NCI-H82 treated with DMSO at 0.1 percent for 48 hours (cell line): Measurements from ENCODE around the gene ZNF682.
"Not testable (repeated sequence)": the region's sequence is repeated elsewhere in the genome, so short reads cannot be mapped to it uniquely, and the experiment has no call there.

Experiments
- DNase-seq: peaks from one replicate; lab custom pipeline; 2025; ENCODE audit not compliant: unreplicated experiment; lab: John Stamatoyannopoulos, UW

Gene ZNF682

DNA sequence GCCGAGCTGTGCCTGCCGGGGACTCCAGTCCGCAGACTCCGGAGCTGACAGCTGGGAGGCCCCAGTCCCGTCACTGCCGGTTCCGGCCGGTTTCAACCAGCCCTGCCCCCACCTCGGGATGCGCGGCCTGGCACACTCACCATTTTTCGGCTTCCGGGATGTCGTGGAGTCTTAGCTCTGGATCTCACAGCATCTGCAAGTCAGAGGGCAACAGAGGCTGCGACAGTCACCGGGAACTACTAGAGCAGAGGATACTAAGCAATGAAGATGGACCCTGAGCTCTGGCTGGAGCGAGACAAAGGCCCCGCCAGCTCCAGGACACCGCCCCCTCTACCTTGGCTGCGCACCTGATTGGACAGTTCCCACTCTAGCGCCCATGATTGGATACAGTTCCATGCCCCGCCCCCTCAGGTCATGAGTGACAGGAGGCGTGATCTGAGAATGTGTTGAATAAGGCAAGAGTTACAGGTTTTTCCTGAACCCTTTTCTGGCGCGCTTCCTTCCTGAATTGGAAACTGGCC lies at the start of gene ZNF682:
ZNF682 (minus strand) TSS at position 303 of the 521 bp plus-strand sequence; CDS start at position 143, 160 bp downstream.
- DNase-seq: peak; percentile 98

DNA sequence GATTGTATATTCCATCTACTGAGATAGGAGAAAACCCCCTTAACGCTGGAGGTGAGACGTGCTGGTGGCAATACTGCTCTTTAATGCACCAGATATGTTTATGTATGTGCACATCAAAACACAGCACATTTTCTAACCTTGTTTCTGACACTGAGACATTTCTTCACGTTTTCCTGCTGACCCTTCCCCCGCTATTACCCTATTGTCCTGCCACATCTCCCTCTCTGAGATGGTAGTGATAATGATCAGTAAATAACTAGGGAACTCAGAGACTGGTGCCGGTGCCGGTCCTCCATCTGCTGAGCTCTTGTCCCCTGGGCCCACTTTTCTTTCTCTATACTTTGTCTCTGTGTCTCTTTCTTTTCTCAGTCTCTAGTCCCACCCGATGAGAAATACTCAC lies 43.6 kb upstream of the ZNF682 start:
- not testable (repeated sequence) for DNase-seq

GRCh38 chr19:20082232-20082833 lies 43.0 kb upstream of the ZNF682 start:
- DNase-seq: peak; percentile 62

DNA sequence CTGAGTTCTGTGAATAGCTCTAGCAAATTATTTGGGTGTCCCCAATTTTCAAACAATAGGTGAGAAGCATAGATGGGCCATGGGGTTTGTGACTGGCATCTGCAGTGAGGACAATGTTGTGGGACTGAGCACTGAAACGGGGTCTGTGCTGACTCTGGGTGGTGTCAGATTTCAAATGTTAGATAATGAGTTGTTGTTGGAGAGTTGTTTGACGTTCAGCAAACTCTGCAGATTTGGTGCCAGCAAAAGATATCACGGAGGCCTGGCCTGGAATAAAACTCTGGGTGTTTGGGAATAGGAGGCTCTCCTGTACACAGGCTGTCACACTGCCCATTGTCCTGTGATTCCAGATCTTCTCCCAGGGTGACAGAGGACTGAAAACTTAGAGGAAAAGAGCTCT lies 41.4 kb upstream of the ZNF682 start:
- no peak for DNase-seq

GRCh38 chr19:20079476-20079875 lies 40.2 kb upstream of the ZNF682 start:
- no peak for DNase-seq

- DNase-seq: no peak
Observed at GRCh38 chr19:20078581-20079031, 39.3 kb upstream of the ZNF682 start.

DNA sequence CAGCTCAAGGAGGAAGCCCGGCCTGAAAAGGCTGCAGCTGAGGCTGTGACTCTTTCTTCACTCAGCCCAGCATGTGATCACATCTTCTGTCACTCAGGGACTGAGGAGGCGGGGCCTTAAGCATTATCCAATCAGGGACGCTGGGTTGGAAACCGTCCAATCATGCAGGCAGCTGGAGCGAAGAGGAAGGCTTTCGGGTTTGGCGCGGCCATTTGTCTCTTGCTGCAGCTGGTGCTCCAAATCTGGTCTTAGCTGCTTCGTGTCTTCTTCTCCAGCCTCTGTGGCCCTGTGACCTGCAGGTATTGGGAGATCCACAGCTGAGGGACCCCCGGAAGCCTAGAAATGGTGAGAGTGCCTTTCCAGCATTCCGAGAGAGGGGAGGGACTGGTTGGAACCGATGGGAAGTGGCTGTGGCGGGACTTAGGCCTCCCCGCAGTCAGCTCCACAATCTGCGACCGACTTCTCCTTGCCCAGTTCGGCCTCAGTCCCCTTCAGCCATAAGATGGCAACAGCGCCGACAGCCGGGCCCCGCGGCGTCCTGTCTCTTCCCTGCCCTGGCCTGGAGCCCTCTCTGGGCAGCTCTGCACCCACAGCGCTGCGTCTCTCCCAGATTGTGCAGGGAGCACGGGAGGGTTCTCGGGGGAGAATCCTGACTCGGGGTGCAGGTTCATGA lies 38.6 kb upstream of the ZNF682 start, which contains the start of gene ZNF90:
ZNF90 (plus strand) TSS at position 210 of the 673 bp plus-strand sequence; CDS start at position 343, 133 bp downstream.
- no peak for DNase-seq

GRCh38 chr19:20072936-20073335 lies 33.6 kb upstream of the ZNF682 start:
- no peak for DNase-seq

DNA sequence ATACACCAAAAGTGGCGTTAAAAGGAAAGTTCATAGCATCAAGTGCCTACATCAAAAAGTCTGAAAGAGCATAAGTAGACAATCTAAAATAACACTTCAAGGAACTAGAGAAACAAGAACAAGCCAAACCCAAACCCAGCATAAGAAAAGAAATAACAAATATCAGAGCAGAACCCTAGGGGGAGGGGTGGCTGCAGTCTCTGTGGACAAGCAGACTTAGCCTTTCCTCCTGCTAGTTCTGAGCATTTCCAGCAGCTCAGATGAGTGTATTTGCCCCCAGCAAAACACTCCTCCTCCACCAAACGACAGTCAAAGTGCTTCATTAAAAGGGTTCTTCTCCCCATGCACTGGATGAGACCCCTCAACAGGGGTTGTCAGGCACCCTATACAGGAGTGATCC lies 31.4 kb upstream of the ZNF682 start:
- no peak for DNase-seq

DNA sequence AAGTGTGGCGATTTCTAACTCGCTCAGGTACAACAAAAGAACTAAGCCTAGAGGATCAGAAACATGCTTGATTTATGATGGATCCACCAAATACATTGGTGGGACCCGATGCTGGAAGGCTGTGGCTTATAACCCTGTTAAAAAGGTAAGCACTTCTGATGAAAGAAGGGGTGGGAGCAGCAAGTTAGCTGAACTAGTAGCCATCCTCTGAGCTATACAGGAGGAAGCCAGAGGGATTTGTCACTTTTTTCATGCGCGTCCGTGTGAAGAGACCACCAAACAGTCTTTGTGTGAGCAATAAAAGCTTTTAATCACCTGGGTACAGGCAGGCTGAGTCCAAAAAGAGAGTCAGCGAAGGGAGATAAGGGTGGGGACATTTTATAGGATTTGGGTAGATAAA lies 29.3 kb upstream of the ZNF682 start:
- not testable (repeated sequence) for DNase-seq

- no peak for DNase-seq
Observed at GRCh38 chr19:20067943-20068342, 28.6 kb upstream of the ZNF682 start.

DNA sequence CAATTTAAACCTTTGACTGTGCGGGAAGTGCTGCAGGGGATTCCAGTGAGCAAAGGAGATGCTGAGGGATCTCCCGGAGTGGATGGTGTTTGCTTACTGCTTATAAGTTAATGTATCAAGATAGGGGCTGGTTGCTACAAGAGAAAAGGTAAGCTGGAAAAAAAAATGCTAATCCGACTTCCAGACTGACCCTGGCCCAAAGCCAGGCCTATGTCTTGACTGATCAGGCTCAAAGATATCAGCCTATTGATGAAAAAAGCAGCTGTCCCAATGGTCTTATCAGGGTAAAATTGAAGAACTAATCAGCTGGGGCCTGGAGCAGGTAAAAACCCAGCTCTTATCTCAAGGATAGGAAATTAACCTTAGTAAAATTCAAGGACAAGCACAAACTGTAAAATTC lies 27.6 kb upstream of the ZNF682 start:
- no peak for DNase-seq

DNA sequence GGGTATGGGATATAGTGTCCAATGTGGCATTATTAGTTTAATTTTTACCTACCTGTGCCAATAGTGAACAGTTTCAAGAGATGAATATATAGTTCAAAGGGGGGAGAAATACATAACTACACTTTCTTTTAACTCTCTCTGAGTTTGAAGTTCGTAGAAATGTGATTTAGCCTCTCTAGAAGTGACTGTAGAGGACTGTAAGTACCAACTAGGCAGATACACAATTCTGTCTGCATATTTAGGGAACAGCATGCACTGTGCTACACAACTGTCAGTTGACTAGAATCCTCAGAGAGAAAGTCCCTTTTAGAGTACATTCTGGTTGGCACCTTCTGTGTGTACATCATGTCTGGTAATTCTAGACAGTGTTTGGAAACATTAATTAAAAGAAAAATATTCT lies 21.0 kb upstream of the ZNF682 start:
- DNase-seq: no peak

- DNase-seq: not testable (repeated sequence)
Observed at GRCh38 chr19:20058738-20059137, 19.4 kb upstream of the ZNF682 start.

DNA sequence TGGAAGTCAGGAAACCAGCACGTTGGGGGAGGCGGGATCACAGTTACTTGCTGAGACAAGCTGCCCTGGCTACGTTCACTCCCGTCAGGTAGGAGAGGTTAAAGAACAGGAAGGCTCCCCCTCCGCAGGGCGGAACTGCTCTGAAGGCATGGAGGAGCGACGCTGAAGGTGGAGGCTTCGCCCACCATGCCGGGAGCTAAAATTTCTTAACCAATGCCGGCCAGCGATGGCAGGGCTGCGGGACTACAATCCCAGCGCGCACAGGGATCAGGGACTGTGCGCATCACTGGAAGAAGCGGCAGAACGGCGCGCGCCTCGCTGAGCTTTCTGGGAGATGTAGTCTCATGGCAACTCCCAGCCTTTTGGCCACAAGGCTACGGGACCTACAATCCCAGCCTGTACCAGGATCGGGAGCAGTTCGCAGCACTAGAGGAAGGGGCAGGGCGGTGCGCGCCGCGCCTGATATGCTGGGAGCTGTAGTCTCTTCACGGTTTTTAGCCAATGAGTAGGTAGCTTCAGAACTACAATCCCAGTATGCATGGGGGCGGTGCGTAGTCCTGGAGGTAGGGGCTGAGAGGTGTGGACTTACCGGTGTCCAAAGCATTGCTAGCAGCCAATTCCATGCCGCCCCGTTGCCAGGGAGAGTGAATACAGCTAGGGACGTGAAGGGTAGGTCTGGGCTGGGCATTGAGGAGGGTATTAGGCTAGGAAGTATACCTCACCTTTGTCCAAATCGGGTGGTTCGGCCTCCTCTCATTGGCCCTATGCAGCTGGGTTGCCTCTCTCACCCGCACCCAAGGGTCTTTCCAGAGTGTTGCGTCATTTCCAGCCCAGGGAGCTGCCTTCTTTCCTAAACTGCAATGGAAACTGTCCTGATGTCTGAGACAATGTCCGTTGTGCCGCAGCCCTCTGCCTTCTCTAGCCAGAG lies 12.8 kb upstream of the ZNF682 start:
- peak; percentile 99 for DNase-seq

DNA sequence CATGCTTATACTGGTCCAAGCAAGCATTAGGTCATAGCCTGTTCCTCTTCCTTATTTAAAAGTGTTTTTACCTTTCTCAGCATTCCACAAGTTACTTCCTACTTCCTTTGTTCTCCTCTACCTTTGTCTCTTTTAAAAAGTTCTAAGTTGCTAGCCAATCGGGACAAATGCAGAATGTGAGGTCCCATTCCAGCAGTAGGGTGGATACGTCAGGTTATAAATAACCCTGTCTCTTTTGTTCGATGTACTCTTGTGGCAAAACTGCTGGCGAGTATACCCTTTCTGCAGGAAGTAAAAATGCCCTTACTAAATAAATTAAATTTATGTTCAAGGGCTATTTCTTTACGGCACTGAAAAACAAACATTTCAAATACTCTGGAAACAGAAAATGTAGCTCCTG lies 6.4 kb upstream of the ZNF682 start:
- not testable (repeated sequence) for DNase-seq

- DNase-seq: no peak
Observed at GRCh38 chr19:20044663-20045062, 5.4 kb upstream of the ZNF682 start.

GRCh38 chr19:20038358-20039202 lies 725 bp downstream of the ZNF682 start:
- no peak for DNase-seq

DNA sequence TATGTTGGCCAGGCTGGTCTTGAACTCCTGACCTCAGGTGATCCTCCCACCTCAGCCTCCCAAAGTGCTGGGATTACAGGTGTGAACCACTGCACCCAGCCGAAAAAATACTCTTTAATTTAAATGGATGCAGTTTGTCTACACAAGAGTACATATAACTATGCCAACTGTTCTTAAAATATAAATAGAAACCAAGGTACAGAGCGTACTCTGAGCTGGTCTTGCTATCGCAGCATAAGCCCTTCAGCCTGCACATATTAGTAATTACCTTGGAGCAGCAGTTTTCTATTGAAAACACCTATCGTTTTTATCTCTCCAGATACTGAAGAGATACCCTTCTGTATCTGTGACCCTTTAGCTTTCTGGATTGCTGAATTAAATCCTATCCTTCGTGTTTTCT lies 3.4 kb downstream of the ZNF682 start:
- no peak for DNase-seq

DNA sequence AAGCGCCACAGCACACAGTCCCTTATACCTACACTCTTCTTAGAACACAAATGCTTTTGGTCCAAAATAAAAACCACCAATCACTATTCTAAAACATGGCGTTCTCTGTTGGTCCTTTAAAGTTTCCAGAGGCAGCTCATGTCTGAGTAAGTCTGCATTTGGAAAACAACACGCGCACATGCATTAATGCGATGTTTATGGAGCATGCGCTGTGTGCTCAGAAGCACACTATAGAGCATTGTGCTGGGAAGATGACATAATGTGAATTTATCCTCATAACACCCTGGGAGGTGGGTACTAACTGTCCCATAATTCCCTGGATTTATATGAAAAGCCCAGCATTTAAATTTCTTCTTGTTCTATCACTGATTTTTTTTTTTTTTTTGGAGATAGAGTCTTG lies 10.7 kb downstream of the ZNF682 start:
- DNase-seq: no peak
